ENCODE results near the gene ZNF827. TPM values are rescaled to one million over a fixed set of nuclear protein-coding genes. Genes with fewer than 3 reads are reported as not detected.

The ZNF827 gene
- polyA plus RNA-seq, 1 donor from 2014 or later = 12.1 TPM

DNA sequence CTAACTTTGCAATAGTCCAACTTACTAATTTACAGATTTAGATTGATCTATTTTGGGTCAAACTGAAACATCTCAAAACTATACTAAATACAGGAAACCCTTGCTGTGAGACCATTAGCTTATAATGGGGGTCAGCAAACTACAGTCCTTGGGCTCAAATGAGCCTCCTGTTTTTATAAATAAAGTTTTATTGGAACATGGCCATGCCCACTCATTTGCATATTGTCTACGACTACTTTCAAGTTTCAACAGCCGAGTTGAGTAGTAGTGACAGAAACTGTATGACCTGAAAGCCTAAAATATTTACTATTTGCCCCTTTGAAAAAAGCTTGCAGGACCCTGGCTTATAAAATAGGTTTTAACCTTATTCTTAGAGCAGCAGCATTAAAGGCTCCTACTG, 166.3 kb downstream of the ZNF827 start:
- Histone ChIP-seq H3K79me2 (replicated peaks; ENCODE audit: insufficient read depth, low read length) (no peaks in the 10 kb centered on the region), H2AFZ (ENCODE audit: low read depth, low read length) (no peak overlapping the region), H3K4me2 (ENCODE audit: low read length) (no peak overlapping the region), H3K36me3 (ENCODE audit: insufficient read depth, low read length) (peaks cover 4% of the 10 kb centered on the region), H3F3A (ENCODE audit: insufficient read depth, low read length, poor library complexity, severe bottlenecking) (no peaks in the 10 kb centered on the region), H3K4me3 (ENCODE audit: low read length) (no peak overlapping the region), H4K20me1 (ENCODE audit: insufficient read depth) (no peaks in the 10 kb centered on the region), H3K27me3 (ENCODE audit: insufficient read depth, low read depth, low read length) (no peaks in the 10 kb centered on the region), H3K27ac (ENCODE audit: low read length) (no peak overlapping the region), H3K9me3 (ENCODE audit: low read length) (no peaks in the 10 kb centered on the region), H3K9ac (ENCODE audit: low read length) (no peak overlapping the region), H3K9me2 (ENCODE audit: insufficient read depth, low read length) (no peaks in the 10 kb centered on the region)
- TF ChIP-seq TAF1 (IDR thresholded peaks at IDR 0.05; ENCODE audit: low read depth) = no peak

GRCh38 chr4:145770124-145770523, 168.5 kb downstream of the ZNF827 start:
- no peaks in the 10 kb centered on the region for H3K79me2 ChIP-seq (replicated peaks; ENCODE audit: insufficient read depth, low read length)
- H3F3A ChIP-seq (ENCODE audit: insufficient read depth, low read length, poor library complexity, severe bottlenecking) = no peaks in the 10 kb centered on the region
- H3K4me2 ChIP-seq (ENCODE audit: low read length) = no peak overlapping the region
- no peaks in the 10 kb centered on the region for H4K20me1 ChIP-seq (ENCODE audit: insufficient read depth)
- H3K36me3 ChIP-seq (ENCODE audit: insufficient read depth, low read length) = peaks cover 7% of the 10 kb centered on the region
- H3K9me3 ChIP-seq (ENCODE audit: low read length) = no peaks in the 10 kb centered on the region
- H3K27me3 ChIP-seq (ENCODE audit: insufficient read depth, low read depth, low read length) = no peaks in the 10 kb centered on the region
- H3K9ac ChIP-seq (ENCODE audit: low read length) = no peak overlapping the region
- TF ChIP-seq MXI1 (conservative IDR thresholded peaks at IDR 0.05; ENCODE audit: poor library complexity, severe bottlenecking) (no peak), TAF1 (IDR thresholded peaks at IDR 0.05; ENCODE audit: low read depth) (no peak), EP300 (conservative IDR thresholded peaks at IDR 0.05; ENCODE audit: poor library complexity, severe bottlenecking) (no peak), POLR2AphosphoS5 (IDR thresholded peaks at IDR 0.05) (no peak), EZH2 (IDR thresholded peaks at IDR 0.05; ENCODE audit: borderline replicate concordance, insufficient read depth, low read length, poor library complexity, severe bottlenecking) (no peak), SMC3 (conservative IDR thresholded peaks at IDR 0.05; ENCODE audit: poor library complexity) (no peak), RAD21 (conservative IDR thresholded peaks at IDR 0.05) (no peak)
- TF ChIP-seq, protein P1, sequence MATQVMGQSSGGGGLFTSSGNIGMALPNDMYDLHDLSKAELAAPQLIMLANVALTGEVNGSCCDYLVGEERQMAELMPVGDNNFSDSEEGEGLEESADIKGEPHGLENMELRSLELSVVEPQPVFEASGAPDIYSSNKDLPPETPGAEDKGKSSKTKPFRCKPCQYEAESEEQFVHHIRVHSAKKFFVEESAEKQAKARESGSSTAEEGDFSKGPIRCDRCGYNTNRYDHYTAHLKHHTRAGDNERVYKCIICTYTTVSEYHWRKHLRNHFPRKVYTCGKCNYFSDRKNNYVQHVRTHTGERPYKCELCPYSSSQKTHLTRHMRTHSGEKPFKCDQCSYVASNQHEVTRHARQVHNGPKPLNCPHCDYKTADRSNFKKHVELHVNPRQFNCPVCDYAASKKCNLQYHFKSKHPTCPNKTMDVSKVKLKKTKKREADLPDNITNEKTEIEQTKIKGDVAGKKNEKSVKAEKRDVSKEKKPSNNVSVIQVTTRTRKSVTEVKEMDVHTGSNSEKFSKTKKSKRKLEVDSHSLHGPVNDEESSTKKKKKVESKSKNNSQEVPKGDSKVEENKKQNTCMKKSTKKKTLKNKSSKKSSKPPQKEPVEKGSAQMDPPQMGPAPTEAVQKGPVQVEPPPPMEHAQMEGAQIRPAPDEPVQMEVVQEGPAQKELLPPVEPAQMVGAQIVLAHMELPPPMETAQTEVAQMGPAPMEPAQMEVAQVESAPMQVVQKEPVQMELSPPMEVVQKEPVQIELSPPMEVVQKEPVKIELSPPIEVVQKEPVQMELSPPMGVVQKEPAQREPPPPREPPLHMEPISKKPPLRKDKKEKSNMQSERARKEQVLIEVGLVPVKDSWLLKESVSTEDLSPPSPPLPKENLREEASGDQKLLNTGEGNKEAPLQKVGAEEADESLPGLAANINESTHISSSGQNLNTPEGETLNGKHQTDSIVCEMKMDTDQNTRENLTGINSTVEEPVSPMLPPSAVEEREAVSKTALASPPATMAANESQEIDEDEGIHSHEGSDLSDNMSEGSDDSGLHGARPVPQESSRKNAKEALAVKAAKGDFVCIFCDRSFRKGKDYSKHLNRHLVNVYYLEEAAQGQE (IDR thresholded peaks at IDR 0.05; ENCODE audit: borderline replicate concordance) = no peak
- TF ChIP-seq, protein P2, sequence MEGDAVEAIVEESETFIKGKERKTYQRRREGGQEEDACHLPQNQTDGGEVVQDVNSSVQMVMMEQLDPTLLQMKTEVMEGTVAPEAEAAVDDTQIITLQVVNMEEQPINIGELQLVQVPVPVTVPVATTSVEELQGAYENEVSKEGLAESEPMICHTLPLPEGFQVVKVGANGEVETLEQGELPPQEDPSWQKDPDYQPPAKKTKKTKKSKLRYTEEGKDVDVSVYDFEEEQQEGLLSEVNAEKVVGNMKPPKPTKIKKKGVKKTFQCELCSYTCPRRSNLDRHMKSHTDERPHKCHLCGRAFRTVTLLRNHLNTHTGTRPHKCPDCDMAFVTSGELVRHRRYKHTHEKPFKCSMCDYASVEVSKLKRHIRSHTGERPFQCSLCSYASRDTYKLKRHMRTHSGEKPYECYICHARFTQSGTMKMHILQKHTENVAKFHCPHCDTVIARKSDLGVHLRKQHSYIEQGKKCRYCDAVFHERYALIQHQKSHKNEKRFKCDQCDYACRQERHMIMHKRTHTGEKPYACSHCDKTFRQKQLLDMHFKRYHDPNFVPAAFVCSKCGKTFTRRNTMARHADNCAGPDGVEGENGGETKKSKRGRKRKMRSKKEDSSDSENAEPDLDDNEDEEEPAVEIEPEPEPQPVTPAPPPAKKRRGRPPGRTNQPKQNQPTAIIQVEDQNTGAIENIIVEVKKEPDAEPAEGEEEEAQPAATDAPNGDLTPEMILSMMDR (IDR thresholded peaks at IDR 0.05; ENCODE audit: poor library complexity, severe bottlenecking) = no peak
- no peak overlapping the region for H3K27ac ChIP-seq (ENCODE audit: low read length)
- no peak overlapping the region for H3K4me3 ChIP-seq (ENCODE audit: low read length)
- H3K9me2 ChIP-seq (ENCODE audit: insufficient read depth, low read length) = no peaks in the 10 kb centered on the region
- no peak overlapping the region for H2AFZ ChIP-seq (ENCODE audit: low read depth, low read length)

Measured in neural cell (in vitro differentiated cells).